PFSK-1 (cell line): ENCODE data around the gene PTPRN2.

ENCODE experiments used
- SIN3A ChIP-seq: IDR thresholded peaks from 2 replicates; pipeline ENCODE4 v1.6.1; 2012; ENCODE audit warnings: mild to moderate bottlenecking, low read length, moderate library complexity, borderline replicate concordance; ENCODE audit not compliant: insufficient read depth
- TF ChIP-seq, protein P1 (sequence below), 2 experiments: IDR thresholded peaks; 2 replicates each; pipeline versions ENCODE4 v1.6.1 to v1.8.0; 2011 to 2012; ENCODE audit warnings: low read depth in 2 of 2, low read length in 2 of 2, control low read depth in 1 of 2, inconsistent platforms in 1 of 2, mild to moderate bottlenecking in 1 of 2, moderate library complexity in 1 of 2; ENCODE audit not compliant: insufficient read depth in 1 of 2

GRCh38 chr7:157828190-157828589, 759.4 kb downstream of the PTPRN2 start:
- no peak for TF ChIP-seq SIN3A
- TF ChIP-seq, protein P1, sequence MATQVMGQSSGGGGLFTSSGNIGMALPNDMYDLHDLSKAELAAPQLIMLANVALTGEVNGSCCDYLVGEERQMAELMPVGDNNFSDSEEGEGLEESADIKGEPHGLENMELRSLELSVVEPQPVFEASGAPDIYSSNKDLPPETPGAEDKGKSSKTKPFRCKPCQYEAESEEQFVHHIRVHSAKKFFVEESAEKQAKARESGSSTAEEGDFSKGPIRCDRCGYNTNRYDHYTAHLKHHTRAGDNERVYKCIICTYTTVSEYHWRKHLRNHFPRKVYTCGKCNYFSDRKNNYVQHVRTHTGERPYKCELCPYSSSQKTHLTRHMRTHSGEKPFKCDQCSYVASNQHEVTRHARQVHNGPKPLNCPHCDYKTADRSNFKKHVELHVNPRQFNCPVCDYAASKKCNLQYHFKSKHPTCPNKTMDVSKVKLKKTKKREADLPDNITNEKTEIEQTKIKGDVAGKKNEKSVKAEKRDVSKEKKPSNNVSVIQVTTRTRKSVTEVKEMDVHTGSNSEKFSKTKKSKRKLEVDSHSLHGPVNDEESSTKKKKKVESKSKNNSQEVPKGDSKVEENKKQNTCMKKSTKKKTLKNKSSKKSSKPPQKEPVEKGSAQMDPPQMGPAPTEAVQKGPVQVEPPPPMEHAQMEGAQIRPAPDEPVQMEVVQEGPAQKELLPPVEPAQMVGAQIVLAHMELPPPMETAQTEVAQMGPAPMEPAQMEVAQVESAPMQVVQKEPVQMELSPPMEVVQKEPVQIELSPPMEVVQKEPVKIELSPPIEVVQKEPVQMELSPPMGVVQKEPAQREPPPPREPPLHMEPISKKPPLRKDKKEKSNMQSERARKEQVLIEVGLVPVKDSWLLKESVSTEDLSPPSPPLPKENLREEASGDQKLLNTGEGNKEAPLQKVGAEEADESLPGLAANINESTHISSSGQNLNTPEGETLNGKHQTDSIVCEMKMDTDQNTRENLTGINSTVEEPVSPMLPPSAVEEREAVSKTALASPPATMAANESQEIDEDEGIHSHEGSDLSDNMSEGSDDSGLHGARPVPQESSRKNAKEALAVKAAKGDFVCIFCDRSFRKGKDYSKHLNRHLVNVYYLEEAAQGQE (IDR thresholded peaks at IDR 0.05; ENCODE audit: insufficient read depth in 1 of 2, low read depth in 2 of 2, low read length in 2 of 2): no peak
